HepG2 (cell line): ENCODE results near the gene CCL22. TPM values are rescaled to one million over a fixed set of nuclear protein-coding genes. Genes with fewer than 3 reads are reported as not detected.

Experiments
- CBX5 ChIP-seq: sonication (generic); formaldehyde crosslinking; IDR thresholded peaks from 2 replicates; pipeline ENCODE4 v1.4.0; 2020; ENCODE audit warnings: missing genetic modification reagents, borderline replicate concordance
- CSRNP2 ChIP-seq: sonication (generic); formaldehyde crosslinking; conservative IDR thresholded peaks from 2 replicates; pipeline ENCODE4 v1.8.0; 2022; ENCODE audit warnings: low read depth, missing genetic modification reagents
- FOXO1 ChIP-seq: sonication (generic); formaldehyde crosslinking; IDR thresholded peaks from 2 replicates; pipeline ENCODE4 v1.4.0; 2020; ENCODE audit warnings: missing genetic modification reagents
- GABPB1 ChIP-seq: IDR thresholded peaks from 2 replicates; pipeline ENCODE4 v1.6.1; 2016; ENCODE audit warnings: mild to moderate bottlenecking, missing genetic modification reagents, moderate library complexity, missing compliant biosample characterization
- GMEB1 ChIP-seq: sonication (generic); formaldehyde crosslinking; IDR thresholded peaks from 2 replicates; pipeline ENCODE4 v1.5.1; 2020; ENCODE audit warnings: missing genetic modification reagents, mild to moderate bottlenecking, borderline replicate concordance
- KDM5A ChIP-seq: fragments of 200-600 bp; sonication (generic); IDR thresholded peaks from 2 replicates; pipeline ENCODE4 v1.7.0; 2018; ENCODE audit warnings: antibody characterized with exemption, mild to moderate bottlenecking, low read length, borderline replicate concordance
- KMT2A ChIP-seq: sonication (generic); formaldehyde crosslinking; IDR thresholded peaks from 2 replicates; pipeline ENCODE4 v1.4.0; 2020; ENCODE audit warnings: missing genetic modification reagents
- LCORL ChIP-seq, 2 experiments: fragments of 450-650 bp in 1 of 2; sonication (generic) in 1 of 2; formaldehyde crosslinking in 1 of 2; IDR thresholded peaks; 2 replicates each; pipeline versions ENCODE4 v1.5.0 to v1.6.1; 2017 to 2020; ENCODE audit warnings: antibody characterized with exemption in 1 of 2, missing genetic modification reagents in 1 of 2
- MTA3 ChIP-seq: sonication (generic); formaldehyde crosslinking; IDR thresholded peaks from 2 replicates; pipeline ENCODE4 v1.4.0; 2020; ENCODE audit warnings: missing genetic modification reagents
- MTF2 ChIP-seq: sonication (generic); formaldehyde crosslinking; IDR thresholded peaks from 2 replicates; pipeline ENCODE4 v1.5.0; 2020; ENCODE audit warnings: missing genetic modification reagents, borderline replicate concordance
- PHB2 ChIP-seq: fragments of 450-650 bp; IDR thresholded peaks from 2 replicates; pipeline ENCODE4 v1.6.1; 2018; ENCODE audit not compliant: partially characterized antibody
- REST ChIP-seq, 2 experiments: IDR thresholded peaks; 2 replicates each; pipeline ENCODE4 v1.6.1; 2011 to 2012; ENCODE audit warnings: low read length in 2 of 2, borderline replicate concordance in 1 of 2, low read depth in 1 of 2, mild to moderate bottlenecking in 1 of 2, moderate library complexity in 1 of 2
- SYNCRIP ChIP-seq: fragments of 200-400 bp; formaldehyde crosslinking; IDR thresholded peaks from 2 replicates; pipeline ENCODE4 v1.6.1; 2018; ENCODE audit warnings: mild to moderate bottlenecking, low read depth, low read length; ENCODE audit not compliant: insufficient read depth
- TBX3 ChIP-seq: fragments of 450-650 bp; IDR thresholded peaks from 2 replicates; pipeline ENCODE4 v1.6.1; 2017; ENCODE audit warnings: antibody characterized with exemption, mild to moderate bottlenecking, inconsistent platforms, borderline replicate concordance
- ZNF329 ChIP-seq: sonication (generic); formaldehyde crosslinking; IDR thresholded peaks from 2 replicates; pipeline ENCODE4 v1.9.0; 2021; ENCODE audit warnings: low read depth, mild to moderate bottlenecking, missing genetic modification reagents
- ZNF547 ChIP-seq: sonication (generic); formaldehyde crosslinking; IDR thresholded peaks from 2 replicates; pipeline ENCODE4 v1.5.1; 2020; ENCODE audit warnings: mild to moderate bottlenecking, missing genetic modification reagents
- ZNF792 ChIP-seq: IDR thresholded peaks from 2 replicates; pipeline ENCODE4 v1.6.1; 2016
- ZSCAN25 ChIP-seq: sonication (generic); formaldehyde crosslinking; IDR thresholded peaks from 2 replicates; pipeline ENCODE4 v1.8.0; 2022; ENCODE audit warnings: mild to moderate bottlenecking, missing genetic modification reagents
- ZSCAN29 ChIP-seq: sonication (generic); formaldehyde crosslinking; conservative IDR thresholded peaks from 2 replicates; pipeline ENCODE4 v1.4.0; 2020; ENCODE audit warnings: mild to moderate bottlenecking, missing genetic modification reagents
- polyA plus RNA-seq, 8 experiments: library from polyadenylated mRNA; depleted of rRNA in 3 of 8; stranded (reverse) in 7 of 8; unstranded in 1 of 8; fragments of >200 nt; fragmentation: Illumina TruSeq in 4 of 8; extraction: Trizol in 4 of 8; gene quantifications; 2 replicates each; pipeline versions ENCODE4 v1.2.1 to v1.2.3, GENCODE V29; 2011 to 2016; ENCODE audit warnings: low read depth in 4 of 8, missing spikeins in 1 of 8, mixed read lengths in 1 of 8; ENCODE audit not compliant: insufficient read depth in 1 of 8
- total RNA-seq, 5 experiments: library from RNA; depleted of rRNA; stranded (reverse); fragments of >200 nt; fragmentation: Illumina TruSeq; extraction: Trizol; gene quantifications; 2 replicates each; pipeline ENCODE4 v1.2.3, GENCODE V29; 2016; ENCODE audit warnings: low read depth in 1 of 5
- TF ChIP-seq, protein P1 (sequence below): sonication (generic); formaldehyde crosslinking; IDR thresholded peaks from 2 replicates; pipeline ENCODE4 v1.4.0; 2020; ENCODE audit warnings: missing genetic modification reagents

Gene CCL22
- total and polyA plus RNA-seq, 2 of the 13 experiments (the other 11 are each of a cell fraction or from before 2014, with no cell fraction given), result not detected

GRCh38 chr16:57372372-57373116, 14.0 kb downstream of the CCL22 start, which contains the start of gene CX3CL1 (continued):
- peak in 1 of 2 experiments; percentile 55; a peak in 1 of 4 replicates for TF ChIP-seq REST (IDR thresholded peaks at IDR 0.05; ENCODE audit: borderline replicate concordance in 1 of 2, low read depth in 1 of 2, low read length in 2 of 2)
- TF ChIP-seq PHB2, result no peak
- TF ChIP-seq ZNF329 (CRISPR knock-in tag), result peak; percentile 20; the same call in 1 of the 2 replicates
- peak; percentile 84 for TF ChIP-seq ZSCAN29 (CRISPR knock-in tag)
- TF ChIP-seq, protein P1, sequence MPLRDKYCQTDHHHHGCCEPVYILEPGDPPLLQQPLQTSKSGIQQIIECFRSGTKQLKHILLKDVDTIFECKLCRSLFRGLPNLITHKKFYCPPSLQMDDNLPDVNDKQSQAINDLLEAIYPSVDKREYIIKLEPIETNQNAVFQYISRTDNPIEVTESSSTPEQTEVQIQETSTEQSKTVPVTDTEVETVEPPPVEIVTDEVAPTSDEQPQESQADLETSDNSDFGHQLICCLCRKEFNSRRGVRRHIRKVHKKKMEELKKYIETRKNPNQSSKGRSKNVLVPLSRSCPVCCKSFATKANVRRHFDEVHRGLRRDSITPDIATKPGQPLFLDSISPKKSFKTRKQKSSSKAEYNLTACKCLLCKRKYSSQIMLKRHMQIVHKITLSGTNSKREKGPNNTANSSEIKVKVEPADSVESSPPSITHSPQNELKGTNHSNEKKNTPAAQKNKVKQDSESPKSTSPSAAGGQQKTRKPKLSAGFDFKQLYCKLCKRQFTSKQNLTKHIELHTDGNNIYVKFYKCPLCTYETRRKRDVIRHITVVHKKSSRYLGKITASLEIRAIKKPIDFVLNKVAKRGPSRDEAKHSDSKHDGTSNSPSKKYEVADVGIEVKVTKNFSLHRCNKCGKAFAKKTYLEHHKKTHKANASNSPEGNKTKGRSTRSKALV (CRISPR knock-in tag), result no peak
- peak; percentile 34; the same call in 1 of the 2 replicates for TF ChIP-seq FOXO1
- peak; percentile 84 for TF ChIP-seq ZSCAN25
- peak; percentile 77; the same call in 1 of the 2 replicates for TF ChIP-seq LCORL (IDR thresholded peaks at IDR 0.05)
- TF ChIP-seq LCORL (CRISPR knock-in tag; IDR thresholded peaks at IDR 0.05), result peak; percentile 99; the same call in 1 of the 2 replicates
- peak; percentile 58 for TF ChIP-seq GABPB1 (CRISPR knock-in tag)
- peak; percentile 84; the same call in 1 of the 2 replicates for TF ChIP-seq CBX5 (CRISPR knock-in tag)
- peak; percentile 91; the same call in 1 of the 2 replicates for TF ChIP-seq ZNF547 (CRISPR knock-in tag)
- 0 out of 2 replicates have a peak, but pooled peaks have one; percentile 55 for TF ChIP-seq CSRNP2 (CRISPR knock-in tag)
- TF ChIP-seq SYNCRIP, result no peak
- peak; percentile 80; the same call in 1 of the 2 replicates for TF ChIP-seq KDM5A
- TF ChIP-seq MTA3 (CRISPR knock-in tag), result no peak
- TF ChIP-seq KMT2A (CRISPR knock-in tag), result no peak
- peak; percentile 76; the same call in 1 of the 2 replicates for TF ChIP-seq TBX3
- TF ChIP-seq GMEB1 (CRISPR knock-in tag), result peak; percentile 74
- 0 out of 2 replicates have a peak, but pooled peaks have one; percentile 3 for TF ChIP-seq MTF2 (CRISPR knock-in tag)
- TF ChIP-seq ZNF792 (CRISPR knock-in tag), result no peak; the same call in 1 of the 2 replicates
